ENCODE measurements around the gene TBC1D24. TPM values are rescaled to one million over a fixed set of nuclear protein-coding genes. Genes with fewer than 3 reads are reported as not detected.

TBC1D24 gene
- total RNA-seq, 1 experiment from 2014 or later: 24.6 TPM

- TF ChIP-seq SIN3A (IDR thresholded peaks at IDR 0.05; ENCODE audit: low read depth) (no peak), TCF7L2 (IDR thresholded peaks at IDR 0.05; ENCODE audit: borderline replicate concordance, extremely low read depth, insufficient read depth, insufficient read length) (no peak), RAD21 (IDR thresholded peaks at IDR 0.05; ENCODE audit: low read depth) (no peak), FOSL1 (IDR thresholded peaks at IDR 0.05; ENCODE audit: low read depth) (no peak), SRF (IDR thresholded peaks at IDR 0.05; ENCODE audit: low read depth) (no peak), YY1 (IDR thresholded peaks at IDR 0.05; ENCODE audit: extremely low read depth, insufficient replicate concordance, low read depth, low read length) (no peak), EZH2 (IDR thresholded peaks at IDR 0.05) (no peak), SP1 (IDR thresholded peaks at IDR 0.05; ENCODE audit: low read depth) (no peak), CEBPB (IDR thresholded peaks at IDR 0.05; ENCODE audit: low read depth) (no peak), EZH2phosphoT487 (IDR thresholded peaks at IDR 0.05; ENCODE audit: borderline replicate concordance) (no peak), ZNF274 (IDR thresholded peaks at IDR 0.05; ENCODE audit: low read depth, low read length) (no peak), ZFX (IDR thresholded peaks at IDR 0.05) (no peak), POLR2A (IDR thresholded peaks at IDR 0.05; ENCODE audit: borderline replicate concordance, extremely low read depth, insufficient read depth, insufficient read length) (no peak), JUND (IDR thresholded peaks at IDR 0.05) (no peak)
- Histone ChIP-seq H3K9ac (ENCODE audit: low read length) (no peak overlapping the region), H3K4me1 (ENCODE audit: control insufficient read depth in 1 of 2, insufficient read depth in 2 of 2, low read length in 2 of 2) (peaks cover 15 to 28% of the 10 kb centered on the region in 2 experiments), H3K9me3 (ENCODE audit: control insufficient read depth in 1 of 2, insufficient read depth in 1 of 2, low read depth in 1 of 2, low read length in 2 of 2) (no peaks in the 10 kb centered on the region), H2AFZ (ENCODE audit: low read depth, low read length, poor library complexity, severe bottlenecking) (no peak overlapping the region), H4K20me1 (ENCODE audit: insufficient read depth) (no peaks in the 10 kb centered on the region), H3K36me3 (ENCODE audit: control insufficient read depth in 1 of 2, insufficient read depth in 2 of 2, low read length in 2 of 2) (no peaks in the 10 kb centered on the region), H3K27me3 (ENCODE audit: insufficient read depth, low read length) (no peaks in the 10 kb centered on the region), H3K9me2 (ENCODE audit: insufficient read depth) (no peaks in the 10 kb centered on the region), H3K79me2 (ENCODE audit: insufficient read depth, low read length) (peaks cover 25% of the 10 kb centered on the region), H3K27ac (ENCODE audit: low read depth, low read length) (no peak overlapping the region), H3K4me2 (ENCODE audit: low read length) (no peak overlapping the region), H3K4me3 (replicated peaks in 1 of 2; ENCODE audit: low read depth in 1 of 2, low read length in 2 of 2) (no peak overlapping the region)
- no TSS peak for BruUV-seq (replicated peaks)
- ChIA-PET CTCF (interaction anchor here (1.1 kb wide), 1 partner anchor 11 kb away, joined by 5 read pairs; no protein-coding TSS in a partner anchor), POLR2A (no interaction called here), RAD21 (ENCODE audit: low non-redundant PET in 1 of 2, low total read pairs in 2 of 2, uncharacterized antibody in 2 of 2, unreplicated experiment in 2 of 2) (no interaction called here)
- ATAC-seq (no peak), DNase-seq (ENCODE audit: low read depth, low spot score) (no peak)
- intact Hi-C loops (cut with micrococcal nuclease): no loop called here
Measured at GRCh38 chr16:2511128-2511800, 36.3 kb downstream of the TBC1D24 start.
